ENCODE results near the gene MANEAL. TPM values are rescaled to one million over a fixed set of nuclear protein-coding genes. Genes with fewer than 3 reads are reported as not detected.
"Not testable (repeated sequence)": the region's sequence is repeated elsewhere in the genome, so short reads cannot be mapped to it uniquely, and the experiment has no call there.

The MANEAL gene
- total RNA-seq, 3 donors from 2014 or later = 0.64 to 3.7 (median 2.9) TPM

- H3K9me3 ChIP-seq = peaks cover 0 to 4% of the 10 kb centered on the region in 2 donors
- H3K4me1 ChIP-seq = no peaks in the 10 kb centered on the region
- H3K4me3 ChIP-seq = peak overlapping the region in 1 of 3 donors; percentile 5
- intact Hi-C loops (cut with DNase I; ENCODE audit: low total_unique reads) = no loop called here
- TF ChIP-seq POLR2AphosphoS5 (IDR thresholded peaks at IDR 0.05) = no peak
- no peak for TF ChIP-seq POLR2A (IDR thresholded peaks at IDR 0.05)
- no peak for TF ChIP-seq CTCF (IDR thresholded peaks at IDR 0.05)
- no peaks in the 10 kb centered on the region for H3K36me3 ChIP-seq
- no peak overlapping the region for H3K27ac ChIP-seq
- DNase-seq (ENCODE audit: low spot score in 2 of 2) = no peak
- peaks cover 5 to 75% of the 10 kb centered on the region in 2 donors for H3K27me3 ChIP-seq
Observed at GRCh38 chr1:37765916-37766664, 27.6 kb upstream of the MANEAL start.

- Histone ChIP-seq H3K4me3 (no peak overlapping the region), H3K27ac (no peak overlapping the region), H3K4me1 (no peaks in the 10 kb centered on the region), H3K36me3 (no peaks in the 10 kb centered on the region), H3K9me3 (peaks cover 0 to 4% of the 10 kb centered on the region in 2 donors), H3K27me3 (peaks cover 5 to 61% of the 10 kb centered on the region in 2 donors)
- DNase-seq (ENCODE audit: low spot score in 2 of 2) = no peak
- no peak for TF ChIP-seq POLR2AphosphoS5 (IDR thresholded peaks at IDR 0.05)
- intact Hi-C loops (cut with DNase I; ENCODE audit: low total_unique reads) = no loop called here
Observed at GRCh38 chr1:37767488-37767887, 26.2 kb upstream of the MANEAL start.

GRCh38 chr1:37771440-37771839 lies 22.2 kb upstream of the MANEAL start:
- DNase-seq (ENCODE audit: low spot score in 2 of 2); intact Hi-C loops (cut with DNase I; ENCODE audit: low total_unique reads); H3K4me1 ChIP-seq; H3K9me3 ChIP-seq; H3K4me3 ChIP-seq; H3K36me3 ChIP-seq; H3K27ac ChIP-seq: not testable (repeated sequence)
- peaks cover 0 to 23% of the 10 kb centered on the region in 2 donors for H3K27me3 ChIP-seq

- TF ChIP-seq CTCF (IDR thresholded peaks at IDR 0.05) (no peak), POLR2A (IDR thresholded peaks at IDR 0.05) (no peak), POLR2AphosphoS5 (IDR thresholded peaks at IDR 0.05) (no peak)
Observed at GRCh38 chr1:37776946-37777516, 16.6 kb upstream of the MANEAL start.

GRCh38 chr1:37778654-37779053 lies 15.0 kb upstream of the MANEAL start:
- DNase-seq (ENCODE audit: low spot score in 2 of 2) = no peak
- Histone ChIP-seq H3K4me3 (no peak overlapping the region), H3K4me1 (no peaks in the 10 kb centered on the region), H3K9me3 (no peaks in the 10 kb centered on the region), H3K27me3 (peaks cover 0 to 18% of the 10 kb centered on the region in 2 donors), H3K27ac (no peak overlapping the region), H3K36me3 (no peaks in the 10 kb centered on the region)
- TF ChIP-seq POLR2AphosphoS5 (IDR thresholded peaks at IDR 0.05) (no peak), POLR2A (IDR thresholded peaks at IDR 0.05) (no peak), CTCF (IDR thresholded peaks at IDR 0.05) (no peak)
- intact Hi-C loops (cut with DNase I; ENCODE audit: low total_unique reads) = no loop called here

More at GRCh38 chr1:37776946-37777516, 16.6 kb upstream of the MANEAL start:
- no peaks in the 10 kb centered on the region for H3K9me3 ChIP-seq
- H3K36me3 ChIP-seq = no peaks in the 10 kb centered on the region
- intact Hi-C loops (cut with DNase I; ENCODE audit: low total_unique reads) = no loop called here
- peaks cover 0 to 5% of the 10 kb centered on the region in 2 donors for H3K27me3 ChIP-seq
- DNase-seq (ENCODE audit: low spot score in 2 of 2) = no peak
- no peaks in the 10 kb centered on the region for H3K4me1 ChIP-seq
- no peak overlapping the region for H3K27ac ChIP-seq
- H3K4me3 ChIP-seq = no peak overlapping the region

- Histone ChIP-seq H3K27ac (no peak overlapping the region), H3K9me3 (no peaks in the 10 kb centered on the region), H3K36me3 (no peaks in the 10 kb centered on the region), H3K4me1 (no peaks in the 10 kb centered on the region), H3K4me3 (no peak overlapping the region), H3K27me3 (peaks cover 0 to 28% of the 10 kb centered on the region in 2 donors)
- intact Hi-C loops (cut with DNase I; ENCODE audit: low total_unique reads) = no loop called here
- DNase-seq (ENCODE audit: low spot score in 2 of 2) = no peak
- TF ChIP-seq POLR2A (IDR thresholded peaks at IDR 0.05) = no peak
- TF ChIP-seq POLR2AphosphoS5 (IDR thresholded peaks at IDR 0.05) = no peak
- no peak for TF ChIP-seq CTCF (IDR thresholded peaks at IDR 0.05)
Observed at GRCh38 chr1:37782491-37782890, 11.2 kb upstream of the MANEAL start.

All from breast epithelium (tissue), 4 donors.